Effector memory CD8-positive, alpha-beta T cell (primary cell): ENCODE measurements around the gene CREB1.
A peak's percentile ranks its signal among the peaks of the same experiment; 100 is the strongest.
"Not testable (repeated sequence)": the region's sequence is repeated elsewhere in the genome, so short reads cannot be mapped to it uniquely, and the experiment has no call there.

Experiments used
- ATAC-seq: fragments of 150-1000 bp; cut with Tn5 transposase; replicated peaks from 2 replicates; pipeline ENCODE4 v1.10.0; 2021; ENCODE audit warnings: mild to moderate bottlenecking, moderate library complexity
- DNase-seq, 3 experiments: peaks; one replicate each; pipeline ENCODE4 v3.0.0; 2021
- H3K27ac Mint-ChIP-seq, 2 donors: one replicate each; pipeline ENCODE4 v1.8.0; 2022; ENCODE audit warnings: mild to moderate bottlenecking in 2 of 2, mixed read lengths in 2 of 2, moderate library complexity in 2 of 2
- H3K27me3 Mint-ChIP-seq, 2 donors: one replicate each; pipeline ENCODE4 v1.8.0; 2022; ENCODE audit warnings: mixed read lengths in 2 of 2
- H3K36me3 Mint-ChIP-seq: one replicate; pipeline ENCODE4 v1.8.0; 2022; ENCODE audit warnings: mild to moderate bottlenecking, moderate library complexity, mixed read lengths; ENCODE audit not compliant: insufficient read depth
- H3K4me1 Mint-ChIP-seq, 2 donors: one replicate each; pipeline ENCODE4 v1.8.0; 2022; ENCODE audit warnings: low read depth in 2 of 2, mixed read lengths in 2 of 2
- H3K4me3 Mint-ChIP-seq, 2 donors: one replicate each; pipeline ENCODE4 v1.8.0; 2022; ENCODE audit warnings: mild to moderate bottlenecking in 2 of 2, mixed read lengths in 2 of 2, moderate library complexity in 2 of 2
- H3K9me3 Mint-ChIP-seq, 2 donors: one replicate each; pipeline ENCODE4 v1.8.0; 2022; ENCODE audit warnings: mixed read lengths in 2 of 2

Gene CREB1

GRCh38 chr2:207494137-207494536, 35.6 kb upstream of the CREB1 start:
- no peaks in the 10 kb centered on the region for H3K27me3 Mint-ChIP-seq
- ATAC-seq (no peak), DNase-seq (no peak)
- H3K4me1 Mint-ChIP-seq, result peaks cover 3% of the 10 kb centered on the region in 2 donors
- H3K27ac Mint-ChIP-seq, result no peak overlapping the region
- no peak overlapping the region for H3K4me3 Mint-ChIP-seq
- no peaks in the 10 kb centered on the region for H3K9me3 Mint-ChIP-seq
- H3K36me3 Mint-ChIP-seq, result no peaks in the 10 kb centered on the region

DNA sequence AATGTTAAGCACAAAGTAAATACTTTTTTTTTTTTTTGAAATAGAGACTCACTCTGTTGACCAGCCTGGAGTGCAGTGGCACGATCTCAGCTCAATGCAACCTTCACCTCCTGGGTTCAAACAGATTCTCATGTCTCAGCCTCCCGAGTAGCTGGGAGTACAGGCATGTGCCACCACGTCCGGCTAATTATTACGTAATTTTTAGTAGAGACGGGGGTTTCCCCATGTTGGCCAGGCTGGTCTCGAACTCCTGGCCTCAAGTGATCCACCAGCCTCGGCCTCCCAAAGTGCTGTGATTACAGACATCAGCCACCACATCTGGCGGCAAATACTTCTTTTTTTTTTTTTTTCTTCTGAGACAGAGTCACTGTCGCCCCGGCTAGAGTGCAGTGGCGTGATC, 32.8 kb upstream of the CREB1 start:
- DNase-seq, ATAC-seq, H3K27me3 Mint-ChIP-seq, H3K36me3 Mint-ChIP-seq, H3K27ac Mint-ChIP-seq, H3K9me3 Mint-ChIP-seq, H3K4me3 Mint-ChIP-seq, H3K4me1 Mint-ChIP-seq: not testable (repeated sequence)

- no peak for ATAC-seq
- peaks cover 4 to 5% of the 10 kb centered on the region in 2 donors for H3K4me1 Mint-ChIP-seq
These were observed 32.2 kb upstream of the CREB1 start for GRCh38 chr2:207497596-207497995.

GRCh38 chr2:207498427-207498826, 31.3 kb upstream of the CREB1 start:
- no peak for ATAC-seq
- H3K27me3 Mint-ChIP-seq, result peaks cover 0 to 2% of the 10 kb centered on the region in 2 donors
- peaks cover 4 to 5% of the 10 kb centered on the region in 2 donors for H3K4me1 Mint-ChIP-seq
- no peaks in the 10 kb centered on the region for H3K9me3 Mint-ChIP-seq
- no peaks in the 10 kb centered on the region for H3K36me3 Mint-ChIP-seq
- no peak for DNase-seq
- no peak overlapping the region for H3K4me3 Mint-ChIP-seq
- peak overlapping the region in 1 of 2 donors; percentile 52 for H3K27ac Mint-ChIP-seq

More at GRCh38 chr2:207497596-207497995, 32.2 kb upstream of the CREB1 start:
- Mint-ChIP-seq H3K27me3 (no peaks in the 10 kb centered on the region), H3K4me3 (no peak overlapping the region), H3K27ac (no peak overlapping the region), H3K9me3 (no peaks in the 10 kb centered on the region), H3K36me3 (no peaks in the 10 kb centered on the region)
- no peak for DNase-seq

DNA sequence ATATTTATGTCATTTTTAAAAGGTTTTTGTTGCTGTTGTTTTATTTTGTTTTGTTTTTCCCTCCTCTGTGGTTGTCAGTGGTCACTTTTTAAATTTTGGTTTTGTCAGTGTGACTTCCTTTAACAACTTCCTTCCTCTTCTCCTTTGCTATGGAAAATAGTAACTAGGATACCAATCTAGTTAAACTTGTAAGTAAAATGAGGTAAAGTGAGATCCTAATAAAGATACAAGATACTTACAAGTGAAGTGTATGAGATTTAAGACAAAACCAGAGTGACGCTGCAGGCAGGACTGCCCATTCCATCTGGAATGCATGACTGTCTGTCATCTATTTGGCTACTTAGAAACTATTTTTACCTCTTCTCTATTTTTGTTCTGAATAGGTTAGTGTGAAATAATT, 30.6 kb upstream of the CREB1 start:
- peaks cover 0 to 8% of the 10 kb centered on the region in 2 donors for H3K27me3 Mint-ChIP-seq
- H3K27ac Mint-ChIP-seq, result peak overlapping the region in 1 of 2 donors; percentile 52
- H3K9me3 Mint-ChIP-seq, result no peaks in the 10 kb centered on the region
- ATAC-seq (no peak), DNase-seq (no peak)
- H3K4me3 Mint-ChIP-seq, result no peak overlapping the region
- no peaks in the 10 kb centered on the region for H3K36me3 Mint-ChIP-seq
- H3K4me1 Mint-ChIP-seq, result peaks cover 4 to 5% of the 10 kb centered on the region in 2 donors

DNA sequence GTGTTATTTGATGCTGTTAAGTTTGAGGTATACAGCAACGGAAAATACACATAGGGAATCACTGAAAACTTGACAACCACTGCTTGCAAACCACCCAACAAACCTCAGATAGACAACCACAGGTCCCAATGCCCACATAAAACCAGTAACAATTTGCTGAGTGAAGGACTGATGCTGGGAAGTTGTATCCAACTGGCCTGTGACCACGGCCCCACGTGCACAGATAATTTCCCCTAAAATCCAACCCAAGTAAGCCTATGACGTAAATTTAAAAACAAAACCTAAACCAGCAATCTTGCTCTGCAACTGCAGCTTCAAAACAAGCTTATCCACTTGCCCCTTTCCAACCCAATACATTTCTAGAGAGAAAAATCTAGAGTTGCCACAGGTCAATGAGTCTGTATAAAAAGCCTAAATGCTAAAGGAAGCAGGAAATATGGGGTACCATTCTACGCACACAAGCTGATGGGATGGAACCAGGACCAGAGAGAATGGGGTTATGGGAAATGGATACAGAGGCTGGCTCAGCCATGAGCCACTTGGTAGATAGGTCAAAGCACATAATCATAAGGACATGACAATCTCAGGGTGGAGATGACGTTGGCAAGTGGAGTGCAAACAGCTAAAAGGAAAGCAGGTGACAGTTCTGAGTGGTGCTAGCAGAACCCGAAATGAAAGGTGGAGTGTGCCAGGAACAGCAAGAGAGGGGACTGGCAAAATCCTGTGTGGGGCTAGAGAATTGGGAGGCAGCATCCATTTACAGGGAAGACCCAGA, 27.8 kb upstream of the CREB1 start:
- Mint-ChIP-seq H3K9me3 (no peaks in the 10 kb centered on the region), H3K27ac (no peak overlapping the region), H3K27me3 (peaks cover 0 to 8% of the 10 kb centered on the region in 2 donors), H3K4me1 (peaks cover 20 to 22% of the 10 kb centered on the region in 2 donors), H3K4me3 (no peak overlapping the region), H3K36me3 (peaks cover 4% of the 10 kb centered on the region)
- DNase-seq (no peak), ATAC-seq (no peak)

GRCh38 chr2:207502577-207503198, 27.1 kb upstream of the CREB1 start:
- peak; percentile 61 for ATAC-seq
- peaks cover 0 to 8% of the 10 kb centered on the region in 2 donors for H3K27me3 Mint-ChIP-seq
- no peaks in the 10 kb centered on the region for H3K9me3 Mint-ChIP-seq
- DNase-seq, result no peak
- no peak overlapping the region for H3K27ac Mint-ChIP-seq
- peaks cover 4% of the 10 kb centered on the region for H3K36me3 Mint-ChIP-seq
- H3K4me1 Mint-ChIP-seq, result peaks cover 20 to 22% of the 10 kb centered on the region in 2 donors
- no peak overlapping the region for H3K4me3 Mint-ChIP-seq

- H3K27ac Mint-ChIP-seq, result no peak overlapping the region
- ATAC-seq (peak; percentile 39), DNase-seq (no peak)
- peaks cover 0 to 8% of the 10 kb centered on the region in 2 donors for H3K27me3 Mint-ChIP-seq
- H3K36me3 Mint-ChIP-seq, result peaks cover 4% of the 10 kb centered on the region
- H3K4me1 Mint-ChIP-seq, result peaks cover 20 to 22% of the 10 kb centered on the region in 2 donors
- no peaks in the 10 kb centered on the region for H3K9me3 Mint-ChIP-seq
- H3K4me3 Mint-ChIP-seq, result no peak overlapping the region
These were observed 26.5 kb upstream of the CREB1 start for GRCh38 chr2:207503234-207503633.

DNA sequence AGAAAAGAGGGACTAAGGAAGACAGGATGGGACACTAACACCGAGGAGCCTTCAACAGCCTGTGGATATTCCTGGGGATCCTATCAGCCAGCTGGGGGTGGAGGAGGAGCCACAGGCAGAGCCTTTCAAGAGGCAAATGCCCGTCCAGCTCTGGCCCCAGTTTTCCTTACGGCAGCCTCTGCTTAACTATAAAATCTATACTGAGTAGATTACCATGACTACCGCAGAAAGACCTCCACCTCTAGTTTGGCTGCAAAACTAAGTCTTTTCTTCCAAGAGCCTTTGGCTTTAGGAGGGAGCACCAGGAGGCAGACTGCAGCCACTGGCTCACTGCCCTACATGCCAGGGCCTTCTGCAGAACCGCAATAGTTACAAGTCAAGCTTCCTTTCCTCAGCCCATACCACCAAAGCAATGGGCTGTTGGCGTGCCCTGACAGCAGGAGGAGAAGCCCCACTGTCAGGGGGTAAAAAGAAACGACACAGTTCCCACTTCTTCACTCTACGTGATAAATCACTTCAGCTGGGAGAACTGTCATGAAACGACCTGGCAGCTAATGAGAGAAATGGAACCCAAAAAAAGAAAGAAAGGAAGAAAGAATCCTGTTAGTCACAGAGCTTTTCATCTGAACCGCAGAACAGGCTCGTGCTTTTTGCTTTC, 25.1 kb upstream of the CREB1 start:
- Mint-ChIP-seq H3K27me3 (peaks cover 0 to 8% of the 10 kb centered on the region in 2 donors), H3K9me3 (no peaks in the 10 kb centered on the region), H3K27ac (no peak overlapping the region), H3K4me3 (no peak overlapping the region), H3K36me3 (peaks cover 4% of the 10 kb centered on the region), H3K4me1 (peaks cover 16 to 17% of the 10 kb centered on the region in 2 donors)
- DNase-seq, result no peak
- ATAC-seq, result no peak

- DNase-seq, result no peak
- Mint-ChIP-seq H3K36me3 (peaks cover 4% of the 10 kb centered on the region), H3K9me3 (no peaks in the 10 kb centered on the region), H3K27me3 (peaks cover 0 to 8% of the 10 kb centered on the region in 2 donors), H3K27ac (no peak overlapping the region), H3K4me3 (no peak overlapping the region), H3K4me1 (peaks cover 16 to 17% of the 10 kb centered on the region in 2 donors)
- no peak for ATAC-seq
These were observed 24.6 kb upstream of the CREB1 start for GRCh38 chr2:207505171-207505570.

DNA sequence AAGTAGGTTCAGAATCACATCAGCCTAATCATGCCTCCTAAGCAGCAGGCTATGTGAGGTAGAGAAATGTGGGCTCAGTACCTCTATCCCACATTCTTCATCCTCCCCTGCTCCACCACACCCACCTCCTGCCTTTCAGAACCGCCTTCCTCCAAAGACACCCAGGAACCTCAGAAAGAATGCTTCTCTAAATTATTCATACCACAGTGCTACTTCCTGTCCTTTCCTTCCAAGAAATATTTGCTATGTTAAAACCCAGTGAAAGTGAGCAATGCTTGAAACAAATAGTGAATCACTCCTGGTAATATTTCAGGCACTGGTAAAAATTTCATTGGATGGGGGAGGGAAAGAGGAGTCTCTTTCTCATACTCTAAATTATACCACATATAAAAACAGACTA, 24.0 kb upstream of the CREB1 start:
- H3K27me3 Mint-ChIP-seq, result peaks cover 0 to 8% of the 10 kb centered on the region in 2 donors
- peaks cover 16 to 17% of the 10 kb centered on the region in 2 donors for H3K4me1 Mint-ChIP-seq
- no peak overlapping the region for H3K27ac Mint-ChIP-seq
- H3K4me3 Mint-ChIP-seq, result peak overlapping the region in 1 of 2 donors; percentile 4
- peak; percentile 53 for ATAC-seq
- no peak for DNase-seq
- no peaks in the 10 kb centered on the region for H3K9me3 Mint-ChIP-seq
- H3K36me3 Mint-ChIP-seq, result peaks cover 4% of the 10 kb centered on the region

GRCh38 chr2:207506426-207506825, 23.3 kb upstream of the CREB1 start:
- H3K4me1 Mint-ChIP-seq, result peaks cover 16 to 17% of the 10 kb centered on the region in 2 donors
- H3K9me3 Mint-ChIP-seq, result no peaks in the 10 kb centered on the region
- DNase-seq (no peak), ATAC-seq (no peak)
- peaks cover 4% of the 10 kb centered on the region for H3K36me3 Mint-ChIP-seq
- H3K27ac Mint-ChIP-seq, result no peak overlapping the region
- H3K27me3 Mint-ChIP-seq, result peaks cover 0 to 8% of the 10 kb centered on the region in 2 donors
- H3K4me3 Mint-ChIP-seq, result no peak overlapping the region

DNA sequence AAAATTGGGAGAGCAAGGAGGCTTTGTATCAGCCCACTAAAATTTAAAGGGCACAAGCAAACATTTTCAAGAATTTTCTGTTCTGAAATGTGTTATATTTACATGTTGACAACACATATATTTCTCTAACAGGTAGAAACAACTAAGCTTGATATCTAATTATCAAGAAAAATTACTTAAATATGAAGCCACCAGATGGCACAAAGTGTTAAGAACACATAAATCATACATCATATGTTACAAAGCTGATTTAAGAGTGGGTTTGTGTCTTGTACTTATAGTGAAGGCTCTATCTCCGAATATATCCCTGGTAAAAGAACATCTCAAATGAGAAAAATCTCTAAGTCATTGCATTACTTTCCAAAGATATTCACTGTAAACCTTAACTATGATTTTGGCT, 19.6 kb upstream of the CREB1 start:
- ATAC-seq, result no peak
- no peak overlapping the region for H3K27ac Mint-ChIP-seq
- H3K9me3 Mint-ChIP-seq, result no peaks in the 10 kb centered on the region
- no peaks in the 10 kb centered on the region for H3K27me3 Mint-ChIP-seq
- no peak overlapping the region for H3K4me3 Mint-ChIP-seq
- H3K36me3 Mint-ChIP-seq, result no peaks in the 10 kb centered on the region
- no peak for DNase-seq
- peaks cover 12% of the 10 kb centered on the region in 2 donors for H3K4me1 Mint-ChIP-seq
